ENCODE results near the gene NPNT.

DNA sequence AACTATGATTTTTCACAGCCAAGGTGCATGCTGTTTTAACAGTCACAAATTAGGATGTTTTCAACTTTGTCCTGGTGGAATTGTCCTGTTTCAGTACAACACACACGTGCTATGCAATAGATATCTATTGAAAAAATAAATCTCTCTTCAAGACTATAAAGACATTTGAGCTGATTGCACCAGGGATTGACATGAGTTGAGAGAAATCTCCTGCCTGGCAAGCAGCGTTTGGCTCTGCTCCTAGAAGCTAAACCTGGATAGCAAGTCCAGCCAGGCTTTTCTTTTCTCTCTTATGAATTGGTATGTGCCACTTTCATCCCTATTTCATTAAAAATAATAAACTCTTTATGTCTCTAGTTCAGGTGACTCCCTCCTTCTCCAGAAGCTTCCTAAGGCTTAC, 16.6 kb upstream of the NPNT start:
- TF ChIP-seq, protein P1, sequence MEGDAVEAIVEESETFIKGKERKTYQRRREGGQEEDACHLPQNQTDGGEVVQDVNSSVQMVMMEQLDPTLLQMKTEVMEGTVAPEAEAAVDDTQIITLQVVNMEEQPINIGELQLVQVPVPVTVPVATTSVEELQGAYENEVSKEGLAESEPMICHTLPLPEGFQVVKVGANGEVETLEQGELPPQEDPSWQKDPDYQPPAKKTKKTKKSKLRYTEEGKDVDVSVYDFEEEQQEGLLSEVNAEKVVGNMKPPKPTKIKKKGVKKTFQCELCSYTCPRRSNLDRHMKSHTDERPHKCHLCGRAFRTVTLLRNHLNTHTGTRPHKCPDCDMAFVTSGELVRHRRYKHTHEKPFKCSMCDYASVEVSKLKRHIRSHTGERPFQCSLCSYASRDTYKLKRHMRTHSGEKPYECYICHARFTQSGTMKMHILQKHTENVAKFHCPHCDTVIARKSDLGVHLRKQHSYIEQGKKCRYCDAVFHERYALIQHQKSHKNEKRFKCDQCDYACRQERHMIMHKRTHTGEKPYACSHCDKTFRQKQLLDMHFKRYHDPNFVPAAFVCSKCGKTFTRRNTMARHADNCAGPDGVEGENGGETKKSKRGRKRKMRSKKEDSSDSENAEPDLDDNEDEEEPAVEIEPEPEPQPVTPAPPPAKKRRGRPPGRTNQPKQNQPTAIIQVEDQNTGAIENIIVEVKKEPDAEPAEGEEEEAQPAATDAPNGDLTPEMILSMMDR (IDR thresholded peaks at IDR 0.05; ENCODE audit: insufficient read depth, low read depth, low read length), result no peak
- TF ChIP-seq EZH2 (IDR thresholded peaks at IDR 0.05; ENCODE audit: insufficient read depth, low read length), result no peak
